ENCODE measurements around the gene ESAM. TPM values are rescaled to one million over a fixed set of nuclear protein-coding genes. Genes with fewer than 3 reads are reported as not detected.

ESAM gene
- total RNA-seq, 1 donor from 2014 or later, result 1.6 TPM

DNA sequence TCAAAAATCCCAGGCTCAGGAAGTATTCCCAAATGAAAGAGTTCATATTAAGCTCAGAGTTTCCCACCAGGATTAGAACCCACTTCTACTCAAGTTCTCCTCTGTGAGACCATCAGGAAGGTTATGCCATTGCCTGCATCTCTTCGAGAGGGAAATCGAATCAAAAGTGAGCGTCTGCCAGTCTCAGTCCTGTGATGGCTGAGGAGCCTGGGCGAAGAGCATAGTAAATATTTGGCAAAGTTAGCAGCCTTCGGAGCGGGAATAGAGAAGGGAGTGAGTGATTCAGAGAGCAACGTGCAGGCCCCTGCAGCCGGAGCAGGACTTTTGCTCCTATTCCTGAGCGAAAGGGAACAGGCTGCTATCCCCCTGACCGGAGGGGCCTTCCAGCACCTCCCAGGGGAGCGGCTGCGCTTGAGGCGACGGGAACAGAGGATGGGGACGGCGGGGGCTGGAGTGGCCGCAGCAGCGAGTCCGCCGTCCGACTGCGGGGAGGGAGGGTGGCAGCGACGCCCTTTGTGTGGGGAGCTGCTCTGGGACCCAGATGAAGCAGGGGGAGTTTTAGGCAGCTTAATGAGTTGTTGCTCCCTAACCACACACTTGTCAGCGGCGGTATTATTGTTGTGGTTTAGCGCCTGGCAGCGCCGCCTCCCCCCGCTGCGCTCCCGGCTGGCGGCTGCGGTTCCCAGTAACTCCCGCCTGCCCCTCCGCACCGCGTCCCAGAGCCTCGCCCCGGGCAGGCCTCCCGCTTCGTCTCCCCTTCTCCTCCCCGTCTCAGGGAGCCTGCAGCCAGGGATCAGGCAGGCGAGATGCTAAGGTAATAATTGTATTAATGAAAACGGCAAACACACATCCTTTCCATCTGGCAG, 44.1 kb downstream of the ESAM start:
- Mint-ChIP-seq H3K27ac (peak overlapping the region; percentile 39), H3K27me3 (peaks cover 69% of the 10 kb centered on the region), H3K9me3 (ENCODE audit: low read depth) (no peaks in the 10 kb centered on the region), H3K4me1 (ENCODE audit: low read depth) (peaks cover 11% of the 10 kb centered on the region), H3K4me3 (ENCODE audit: low read depth) (peak overlapping the region; percentile 70), H3K36me3 (ENCODE audit: insufficient read depth) (no peaks in the 10 kb centered on the region)
- TF ChIP-seq CTCF (IDR thresholded peaks at IDR 0.05; ENCODE audit: unreplicated experiment), result no peak
- no peak for DNase-seq (ENCODE audit: low spot score, unreplicated experiment)

DNA sequence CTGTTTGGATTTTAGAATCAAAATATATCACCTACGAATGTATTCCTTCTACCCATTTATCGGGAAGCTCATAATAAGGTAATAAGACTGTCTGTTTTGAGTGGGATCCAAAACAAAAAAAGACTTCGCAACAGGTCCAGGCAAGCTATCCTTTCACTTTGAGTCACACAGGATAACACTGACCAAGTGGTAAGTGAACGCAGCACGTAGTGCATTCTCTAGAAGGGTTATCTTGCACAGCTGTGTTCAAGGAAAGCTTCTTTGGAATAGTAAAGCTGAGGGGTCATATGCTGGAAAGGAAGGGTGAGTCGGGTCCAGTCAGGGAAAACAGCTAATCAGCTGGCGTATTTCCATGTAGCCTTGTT, 44.7 kb downstream of the ESAM start:
- Mint-ChIP-seq H3K4me3 (ENCODE audit: low read depth) (peak overlapping the region; percentile 70), H3K9me3 (ENCODE audit: low read depth) (no peaks in the 10 kb centered on the region), H3K4me1 (ENCODE audit: low read depth) (peaks cover 7% of the 10 kb centered on the region), H3K36me3 (ENCODE audit: insufficient read depth) (no peaks in the 10 kb centered on the region), H3K27me3 (peaks cover 63% of the 10 kb centered on the region), H3K27ac (no peak overlapping the region)
- no peak for TF ChIP-seq CTCF (IDR thresholded peaks at IDR 0.05; ENCODE audit: unreplicated experiment)
- no peak for DNase-seq (ENCODE audit: low spot score, unreplicated experiment)

DNA sequence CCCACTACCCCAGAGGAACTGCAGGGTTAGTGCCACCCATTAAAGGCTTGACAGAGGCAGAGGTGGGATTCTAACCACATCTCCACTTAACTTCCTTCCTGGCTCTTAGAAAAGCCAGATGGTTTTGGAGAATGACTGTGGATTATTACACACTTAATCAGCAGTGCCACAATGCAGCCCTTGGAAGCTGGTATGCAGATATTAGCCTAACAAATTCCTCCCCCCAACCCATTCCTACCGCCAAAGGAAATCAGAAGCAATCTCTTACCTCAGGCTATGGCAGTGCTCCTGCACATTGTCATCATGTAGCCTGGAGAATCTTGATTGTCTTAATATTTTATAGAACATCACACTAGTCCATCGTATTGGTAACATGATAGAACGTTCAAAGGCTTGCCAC, 45.5 kb downstream of the ESAM start:
- no peaks in the 10 kb centered on the region for H3K36me3 Mint-ChIP-seq (ENCODE audit: insufficient read depth)
- no peak overlapping the region for H3K4me3 Mint-ChIP-seq (ENCODE audit: low read depth)
- H3K4me1 Mint-ChIP-seq (ENCODE audit: low read depth), result peaks cover 7% of the 10 kb centered on the region
- no peak for TF ChIP-seq CTCF (IDR thresholded peaks at IDR 0.05; ENCODE audit: unreplicated experiment)
- DNase-seq (ENCODE audit: low spot score, unreplicated experiment), result no peak
- H3K9me3 Mint-ChIP-seq (ENCODE audit: low read depth), result no peaks in the 10 kb centered on the region
- no peak overlapping the region for H3K27ac Mint-ChIP-seq
- H3K27me3 Mint-ChIP-seq, result peaks cover 55% of the 10 kb centered on the region

DNA sequence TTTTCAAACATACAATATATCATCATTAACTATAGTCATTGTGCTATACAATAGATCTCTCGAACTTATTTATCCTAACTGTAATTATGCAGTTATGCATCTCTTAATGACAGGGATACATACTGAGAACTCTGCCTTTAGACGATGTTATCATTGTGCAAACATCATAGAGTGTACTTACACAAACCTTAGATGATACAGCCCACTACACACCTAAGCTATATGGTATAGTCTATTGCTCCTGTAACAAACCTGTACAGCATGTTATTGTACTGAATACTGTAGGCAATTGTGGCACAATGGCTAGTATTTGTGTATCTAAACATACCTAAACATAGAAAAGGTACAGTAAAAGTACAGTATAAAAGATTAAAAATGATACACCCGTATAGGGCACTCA, 49.7 kb downstream of the ESAM start:
- no peak for TF ChIP-seq CTCF (IDR thresholded peaks at IDR 0.05; ENCODE audit: unreplicated experiment)
- DNase-seq (ENCODE audit: low spot score, unreplicated experiment), result no peak
- Mint-ChIP-seq H3K27me3 (peaks cover 19% of the 10 kb centered on the region), H3K36me3 (ENCODE audit: insufficient read depth) (no peaks in the 10 kb centered on the region), H3K27ac (no peak overlapping the region), H3K4me1 (ENCODE audit: low read depth) (no peaks in the 10 kb centered on the region), H3K9me3 (ENCODE audit: low read depth) (peaks cover 3% of the 10 kb centered on the region), H3K4me3 (ENCODE audit: low read depth) (no peak overlapping the region)

DNA sequence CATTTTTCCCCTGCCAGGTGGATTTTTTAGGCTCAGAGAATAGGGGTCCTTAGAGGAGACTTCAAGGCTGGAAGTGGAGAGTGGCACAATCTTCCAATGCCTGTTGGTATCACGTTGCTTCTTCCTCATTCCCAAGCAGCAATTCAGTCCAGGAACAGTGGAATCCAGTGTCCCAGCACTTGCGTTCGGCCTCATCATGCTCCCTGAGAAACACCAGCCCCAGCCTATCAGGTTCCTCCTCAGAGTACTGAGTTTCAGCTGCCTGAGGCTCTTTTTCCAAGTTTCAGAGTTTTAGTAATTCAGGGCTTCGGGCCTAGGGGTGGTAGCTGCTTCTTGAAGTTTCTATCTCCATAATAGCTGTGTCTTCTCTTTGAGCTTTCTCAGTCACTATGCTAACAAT, 54.3 kb downstream of the ESAM start:
- no peak overlapping the region for H3K4me3 Mint-ChIP-seq (ENCODE audit: low read depth)
- H3K27ac Mint-ChIP-seq, result no peak overlapping the region
- TF ChIP-seq CTCF (IDR thresholded peaks at IDR 0.05; ENCODE audit: unreplicated experiment), result no peak
- no peaks in the 10 kb centered on the region for H3K36me3 Mint-ChIP-seq (ENCODE audit: insufficient read depth)
- peaks cover 3% of the 10 kb centered on the region for H3K9me3 Mint-ChIP-seq (ENCODE audit: low read depth)
- H3K27me3 Mint-ChIP-seq, result no peaks in the 10 kb centered on the region
- peaks cover 1% of the 10 kb centered on the region for H3K4me1 Mint-ChIP-seq (ENCODE audit: low read depth)
- DNase-seq (ENCODE audit: low spot score, unreplicated experiment), result no peak

Other genes starting within 250 kb of the ESAM start
- not detected in 2 replicates for gene OR8B12, start 218.6 kb downstream of the ESAM start, total RNA-seq
- gene OR8A1, start 192.3 kb downstream of the ESAM start, total RNA-seq, result not detected in 2 replicates
- not detected in 2 replicates for gene PANX3, start 150.9 kb downstream of the ESAM start, total RNA-seq
- 31.1 and 33.3 TPM in 2 replicates for gene TBRG1, start 139.4 kb downstream of the ESAM start, total RNA-seq
- gene SIAE, start 88.6 kb downstream of the ESAM start, total RNA-seq, result 7.9 and 8.7 TPM in 2 replicates
- 12.0 and 13.6 TPM in 2 replicates for gene SPA17, start 88.4 kb downstream of the ESAM start, total RNA-seq
- gene NRGN, start 22.3 kb downstream of the ESAM start, total RNA-seq, result 4.9 and 5.9 TPM in 2 replicates
- gene VSIG2, start 10.0 kb downstream of the ESAM start, total RNA-seq, result 1.8 and 2.6 TPM in 2 replicates
- 33.9 and 41.6 TPM in 2 replicates for gene MSANTD2, start 38.1 kb upstream of the ESAM start, total RNA-seq
- gene ROBO3, start 103.1 kb upstream of the ESAM start, total RNA-seq, result 9.9 and 10.2 TPM in 2 replicates
- gene ROBO4, start 135.6 kb upstream of the ESAM start, total RNA-seq, result not detected in 2 replicates
- not detected in 2 replicates for gene HEPN1, start 157.0 kb upstream of the ESAM start, total RNA-seq
- gene HEPACAM, start 173.8 kb upstream of the ESAM start, total RNA-seq, result 0.07 and 0.13 TPM in 2 replicates
- gene CCDC15, start 191.9 kb upstream of the ESAM start, total RNA-seq, result 3.8 and 4.0 TPM in 2 replicates